ENCODE measurements around the gene NIPBL.

GRCh38 chr5:37063739-37064138 is 187.2 kb downstream of the NIPBL start:
- no peak for TF ChIP-seq ZNF746 (CRISPR knock-in tag; IDR thresholded peaks at IDR 0.05)
- TF ChIP-seq ZBTB40 (IDR thresholded peaks at IDR 0.05) = no peak
- TF ChIP-seq ZBTB40 (CRISPR knock-in tag; IDR thresholded peaks at IDR 0.05) = no peak
- TF ChIP-seq TBX3 (IDR thresholded peaks at IDR 0.05; ENCODE audit: borderline replicate concordance) = no peak
- no peak for TF ChIP-seq POLR2AphosphoS5 (IDR thresholded peaks at IDR 0.05; ENCODE audit: low read depth, low read length)
- no peak for TF ChIP-seq ATF1 (CRISPR knock-in tag; IDR thresholded peaks at IDR 0.05)
- TF ChIP-seq ZNF720 (CRISPR knock-in tag; IDR thresholded peaks at IDR 0.05) = no peak
- TF ChIP-seq ZZZ3 (CRISPR knock-in tag; IDR thresholded peaks at IDR 0.05; ENCODE audit: borderline replicate concordance) = no peak
- no peak for TF ChIP-seq ATF7 (IDR thresholded peaks at IDR 0.05)
- TF ChIP-seq ATF7 (CRISPR knock-in tag; IDR thresholded peaks at IDR 0.05) = no peak
- TF ChIP-seq PHB2 (IDR thresholded peaks at IDR 0.05; ENCODE audit: partially characterized antibody) = no peak
- TF ChIP-seq FOXP4 (CRISPR knock-in tag; IDR thresholded peaks at IDR 0.05) = no peak

All from HepG2 (cell line).